Gastrocnemius medialis (tissue), 4 donors: ENCODE data around the gene ZNF18. TPM values are rescaled to one million over a fixed set of nuclear protein-coding genes. Genes with fewer than 3 reads are reported as not detected.

Experiments used
- ATAC-seq, 2 donors: fragments of 150-250 bp; one replicate each; pipeline ENCODE4 v1.9.1; 2016
- DNase-seq, 2 donors: peaks; one replicate each; pipeline ENCODE4 v3.0.0-alpha.2; 2019
- H3K27ac ChIP-seq, 4 donors: fragments of 200-600 bp; sonication (generic); 1 replicate in 1 of 4; 2 replicates in 3 of 4; pipeline ENCODE4 v1.5.1; 2016 to 2018; ENCODE audit warnings: mild to moderate bottlenecking in 2 of 4, moderate library complexity in 1 of 4
- H3K27me3 ChIP-seq, 3 donors: fragments of 200-600 bp; sonication (generic) in 2 of 3; 1 replicate in 1 of 3; 2 replicates in 2 of 3; pipeline versions ENCODE4 v1.5.1 to v1.6.0; 2016 to 2019; ENCODE audit warnings: mild to moderate bottlenecking in 1 of 3, moderate library complexity in 1 of 3
- H3K36me3 ChIP-seq, 2 donors: fragments of 200-600 bp; sonication (generic) in 1 of 2; one replicate each; pipeline ENCODE4 v1.5.1; 2017 to 2018
- H3K4me1 ChIP-seq, 2 donors: fragments of 200-600 bp; sonication (generic) in 1 of 2; one replicate each; pipeline ENCODE4 v1.5.1; 2016 to 2017; ENCODE audit warnings: mild to moderate bottlenecking in 2 of 2
- H3K4me3 ChIP-seq, 4 donors: fragments of 200-600 bp; sonication (generic) in 3 of 4; 1 replicate in 1 of 4; 2 replicates in 3 of 4; pipeline ENCODE4 v1.5.1; 2016 to 2019; ENCODE audit warnings: mild to moderate bottlenecking in 2 of 4
- H3K9me3 ChIP-seq, 3 donors: fragments of 200-600 bp; sonication (generic) in 2 of 3; 1 replicate in 1 of 3; 2 replicates in 2 of 3; pipeline ENCODE4 v1.5.1; 2016 to 2019
- CTCF ChIP-seq, 5 experiments: fragments of 450-650 bp in 3 of 5; fragments of 200-600 bp in 2 of 5; sonication (generic) in 2 of 5; IDR thresholded peaks in 4 of 5; conservative IDR thresholded peaks in 1 of 5; 1 replicate in 4 of 5; 2 replicates in 1 of 5; pipeline ENCODE4 v1.5.1; 2016 to 2019; ENCODE audit warnings: antibody characterized with exemption in 5 of 5, mild to moderate bottlenecking in 3 of 5, moderate library complexity in 3 of 5
- POLR2A ChIP-seq, 2 donors: fragments of 450-650 bp; IDR thresholded peaks; one replicate each; pipeline ENCODE4 v1.6.1; 2017; ENCODE audit warnings: antibody characterized with exemption in 2 of 2, mild to moderate bottlenecking in 2 of 2, moderate library complexity in 2 of 2
- in situ Hi-C, 4 donors: fragments of 200-750 bp; cut with MboI; loops; one replicate each; pipeline versions ENCODE4 v1.15.0 to v1.8.0; 2017; ENCODE audit warnings: low sequenced_read_pairs in 4 of 4
- intact Hi-C: fragments of 100-400 bp; cut with DNase I; formaldehyde crosslinking; loops from one replicate; pipeline ENCODE4 v1.15.1; 2023; ENCODE audit warnings: low total_unique reads
- total RNA-seq, 4 donors: library from RNA; depleted of rRNA; stranded (reverse); fragments of >200 nt; gene quantifications; one replicate each; pipeline versions ENCODE4 v1.1.0 to v1.2.3, GENCODE V29; 2016

The ZNF18 gene
- total RNA-seq, 4 donors from 2014 or later: 4.7 to 15.8 (median 7.8) TPM

- peaks cover 7 to 11% of the 10 kb centered on the region in 2 donors for H3K4me1 ChIP-seq
- no peak for TF ChIP-seq POLR2A (IDR thresholded peaks at IDR 0.05)
- peak in 3 of 5 experiments; percentile 5 to 35 (median 19) for TF ChIP-seq CTCF (IDR thresholded peaks at IDR 0.05 in 4 of 5, conservative IDR thresholded peaks at IDR 0.05 in 1 of 5)
- peak; percentile 19 to 37 for DNase-seq
- H3K4me3 ChIP-seq: peak overlapping the region; percentile 85 to 94 (median 92)
- H3K27ac ChIP-seq: peak overlapping the region; percentile 90 to 95 (median 93)
- peaks cover 0 to 6% of the 10 kb centered on the region in 2 donors for H3K36me3 ChIP-seq
- peak; percentile 42 to 48 for ATAC-seq
- intact Hi-C loops (loop anchor here (1.0 to 10.0 kb wide), 3 partner anchors 24 to 1018 kb away; partner anchors contain the start of genes ELAC2 and MAP2K4), in situ Hi-C loops (loop anchor here in 1 of 4 donors (25.0 kb wide), 1 partner anchor 1259 kb away; the partner anchor contains the start of gene TMEM220)
- H3K27me3 ChIP-seq: no peaks in the 10 kb centered on the region
- no peaks in the 10 kb centered on the region for H3K9me3 ChIP-seq
Measured at GRCh38 chr17:11996722-11997146, 541 bp downstream of the ZNF18 start.

GRCh38 chr17:11991461-11991860, 5.8 kb downstream of the ZNF18 start:
- no peaks in the 10 kb centered on the region for H3K9me3 ChIP-seq
- no peak overlapping the region for H3K27ac ChIP-seq
- H3K36me3 ChIP-seq: peaks cover 0 to 40% of the 10 kb centered on the region in 2 donors
- TF ChIP-seq CTCF (IDR thresholded peaks at IDR 0.05 in 4 of 5, conservative IDR thresholded peaks at IDR 0.05 in 1 of 5) (no peak), POLR2A (IDR thresholded peaks at IDR 0.05) (no peak)
- H3K27me3 ChIP-seq: no peaks in the 10 kb centered on the region
- DNase-seq (no peak), ATAC-seq (no peak)
- intact Hi-C loops: loop anchor here (10.0 kb wide), 1 partner anchor 1023 kb away; the partner anchor contains the start of gene ELAC2
- in situ Hi-C loops: loop anchor here in 1 of 4 donors (25.0 kb wide), 1 partner anchor 1254 kb away; the partner anchor contains the start of gene TMEM220
- peaks cover 7 to 11% of the 10 kb centered on the region in 2 donors for H3K4me1 ChIP-seq
- no peak overlapping the region for H3K4me3 ChIP-seq

- H3K4me1 ChIP-seq: peaks cover 0 to 5% of the 10 kb centered on the region in 2 donors
- in situ Hi-C loops (loop anchor here in 1 of 4 donors (25.0 kb wide), 1 partner anchor 1253 kb away; the partner anchor contains the start of gene TMEM220), intact Hi-C loops (loop anchor here (10.0 kb wide), 1 partner anchor 1024 kb away; the partner anchor contains the start of gene ELAC2)
- TF ChIP-seq POLR2A (IDR thresholded peaks at IDR 0.05) (no peak), CTCF (IDR thresholded peaks at IDR 0.05 in 4 of 5, conservative IDR thresholded peaks at IDR 0.05 in 1 of 5) (no peak)
- no peak for DNase-seq
- ATAC-seq: no peak
- no peak overlapping the region for H3K27ac ChIP-seq
- H3K9me3 ChIP-seq: no peaks in the 10 kb centered on the region
- H3K36me3 ChIP-seq: peaks cover 0 to 40% of the 10 kb centered on the region in 2 donors
- no peaks in the 10 kb centered on the region for H3K27me3 ChIP-seq
- no peak overlapping the region for H3K4me3 ChIP-seq
Measured at GRCh38 chr17:11990363-11990983, 6.8 kb downstream of the ZNF18 start.

- TF ChIP-seq POLR2A (IDR thresholded peaks at IDR 0.05) (no peak), CTCF (IDR thresholded peaks at IDR 0.05 in 4 of 5, conservative IDR thresholded peaks at IDR 0.05 in 1 of 5) (peak; percentile 28 to 55 (median 35))
- H3K36me3 ChIP-seq: peaks cover 0 to 59% of the 10 kb centered on the region in 2 donors
- no peak for DNase-seq
- no peaks in the 10 kb centered on the region for H3K27me3 ChIP-seq
- H3K9me3 ChIP-seq: no peaks in the 10 kb centered on the region
- intact Hi-C loops (no loop called here), in situ Hi-C loops (loop anchor here in 1 of 4 donors (25.0 kb wide), 1 partner anchor 1250 kb away; the partner anchor contains the start of gene TMEM220)
- H3K4me3 ChIP-seq: peak overlapping the region in 1 of 4 donors; percentile 19
- ATAC-seq: peak; percentile 54 to 64
- peaks cover 0 to 5% of the 10 kb centered on the region in 2 donors for H3K4me1 ChIP-seq
- peak overlapping the region in 1 of 4 donors; percentile 34 for H3K27ac ChIP-seq
Measured at GRCh38 chr17:11986942-11987329, 10.3 kb downstream of the ZNF18 start.
